HCT116 (cell line): ENCODE measurements around the gene HRG. TPM values are rescaled to one million over a fixed set of nuclear protein-coding genes. Genes with fewer than 3 reads are reported as not detected.

Experiments used
- ATAC-seq: fragments of 200-7000 bp; cut with Tn5 transposase; 2 replicates; pipeline ENCODE4 v1.9.1; 2020; ENCODE audit warnings: mild to moderate bottlenecking, moderate library complexity
- BruUV-seq: library from RNA; stranded (reverse); fragments of 400-500 nt; replicated peaks from 2 replicates; lab custom pipeline; 2021; lab: Mats Ljungman, UMichigan
- CTCF ChIA-PET: fragments of 300-600 bp; sonication (Branson Sonifier 250); formaldehyde crosslinking; loops from one replicate; lab custom pipeline; 2021; ENCODE audit warnings: antibody characterized with exemption; lab: Charles Lee
- POLR2A ChIA-PET: fragments of 300-600, 350-600 bp; sonication (Branson Sonifier 250); formaldehyde crosslinking; loops from one replicate; lab custom pipeline; 2021; ENCODE audit warnings: antibody characterized with exemption; lab: Charles Lee
- RAD21 ChIA-PET, 2 experiments: fragments of 300-600 bp; sonication (Branson Sonifier 250); formaldehyde crosslinking; loops; one replicate each; lab custom pipeline; 2023; ENCODE audit warnings: low total read pairs in 2 of 2; ENCODE audit not compliant: uncharacterized antibody in 2 of 2, unreplicated experiment in 2 of 2, low non-redundant PET in 1 of 2; lab: Charles Lee
- DNase-seq: peaks from one replicate; pipeline ENCODE4 v3.0.0-alpha.2; 2010; ENCODE audit warnings: low read depth, low spot score
- H2AFZ ChIP-seq: fragments of 200-600 bp; shearing (Covaris generic), sonication (generic); 2 replicates; pipeline ENCODE4 v1.6.1; 2017; ENCODE audit warnings: low read depth, mixed run types, mixed read lengths, antibody characterized with exemption, low read length; ENCODE audit not compliant: poor library complexity, severe bottlenecking
- H3K27ac ChIP-seq: 2 replicates; pipeline ENCODE4 v1.5.1; 2012; ENCODE audit warnings: low read depth, low read length
- H3K27me3 ChIP-seq: fragments of 200-600 bp; sonication (generic); 2 replicates; pipeline ENCODE4 v1.6.1; 2016; ENCODE audit warnings: mixed run types, low read length, mixed read lengths; ENCODE audit not compliant: insufficient read depth
- H3K36me3 ChIP-seq, 2 experiments: fragments of 200-500 bp in 1 of 2; fragments of 200-600 bp in 1 of 2; sonication (Bioruptor generic) in 1 of 2; sonication (generic) in 1 of 2; 2 replicates each; pipeline versions ENCODE4 v1.5.1 to v1.6.1; 2014 to 2016; ENCODE audit warnings: low read length in 2 of 2, inconsistent platforms in 1 of 2, mixed read lengths in 1 of 2, mixed run types in 1 of 2; ENCODE audit not compliant: insufficient read depth in 2 of 2, control insufficient read depth in 1 of 2
- H3K4me1 ChIP-seq, 2 experiments: fragments of 200-600 bp in 1 of 2; sonication (generic) in 1 of 2; 2 replicates each; pipeline versions ENCODE4 v1.5.1 to v1.6.1; 2012 to 2017; ENCODE audit warnings: low read length in 2 of 2, inconsistent platforms in 1 of 2, mild to moderate bottlenecking in 1 of 2, mixed read lengths in 1 of 2, mixed run types in 1 of 2, moderate library complexity in 1 of 2; ENCODE audit not compliant: insufficient read depth in 2 of 2, control insufficient read depth in 1 of 2
- H3K4me2 ChIP-seq: fragments of 200-600 bp; sonication (generic); 2 replicates; pipeline ENCODE4 v1.6.1; 2017; ENCODE audit warnings: mixed run types, low read length, mixed read lengths
- H3K4me3 ChIP-seq, 2 experiments: fragments of 200-600 bp in 1 of 2; sonication (generic) in 1 of 2; replicated peaks in 1 of 2; 2 replicates each; pipeline ENCODE4 v1.5.1; 2011 to 2016; ENCODE audit warnings: low read length in 2 of 2, control low read depth in 1 of 2, low read depth in 1 of 2, mild to moderate bottlenecking in 1 of 2, mixed read lengths in 1 of 2, mixed run types in 1 of 2
- H3K79me2 ChIP-seq: fragments of 200-600 bp; sonication (generic); 2 replicates; pipeline ENCODE4 v1.6.1; 2017; ENCODE audit warnings: mild to moderate bottlenecking, mixed run types, low read length, moderate library complexity, mixed read lengths; ENCODE audit not compliant: insufficient read depth
- H3K9ac ChIP-seq: fragments of 200-600 bp; sonication (generic); 2 replicates; pipeline ENCODE4 v1.6.1; 2016; ENCODE audit warnings: low read length, mixed read lengths
- H3K9me2 ChIP-seq: fragments of 200-600 bp; sonication (generic), shearing (Covaris generic); 2 replicates; pipeline ENCODE4 v1.6.1; 2017; ENCODE audit warnings: mixed run types, mild to moderate bottlenecking, moderate library complexity; ENCODE audit not compliant: insufficient read depth
- H3K9me3 ChIP-seq, 2 experiments: fragments of 200-500 bp in 1 of 2; fragments of 200-600 bp in 1 of 2; sonication (Bioruptor generic) in 1 of 2; sonication (generic) in 1 of 2; 2 replicates each; pipeline ENCODE4 v1.6.1; 2014 to 2017; ENCODE audit warnings: low read length in 2 of 2, mixed read lengths in 2 of 2, inconsistent platforms in 1 of 2, low read depth in 1 of 2, mild to moderate bottlenecking in 1 of 2, mixed run types in 1 of 2, moderate library complexity in 1 of 2; ENCODE audit not compliant: control insufficient read depth in 1 of 2, insufficient read depth in 1 of 2
- H4K20me1 ChIP-seq: fragments of 200-600 bp; sonication (generic), shearing (Covaris generic); 2 replicates; pipeline ENCODE4 v1.6.1; 2017; ENCODE audit warnings: mixed run types, mild to moderate bottlenecking, moderate library complexity; ENCODE audit not compliant: insufficient read depth
- CEBPB ChIP-seq: IDR thresholded peaks from 2 replicates; pipeline ENCODE4 v1.6.1; 2012; ENCODE audit warnings: low read depth
- EGR1 ChIP-seq: IDR thresholded peaks from 2 replicates; pipeline ENCODE4 v1.6.1; 2012; ENCODE audit warnings: low read depth
- ELF1 ChIP-seq: IDR thresholded peaks from 2 replicates; pipeline ENCODE4 v1.6.1; 2012; ENCODE audit warnings: low read depth, borderline replicate concordance
- EZH2 ChIP-seq: fragments of 200-600 bp; sonication (generic); IDR thresholded peaks from 2 replicates; pipeline ENCODE4 v1.6.1; 2017; ENCODE audit warnings: antibody characterized with exemption, mixed run types
- EZH2phosphoT487 ChIP-seq: fragments of 200-600 bp; IDR thresholded peaks from 2 replicates; pipeline ENCODE4 v1.6.1; 2018; ENCODE audit warnings: antibody characterized with exemption, borderline replicate concordance
- JUND ChIP-seq: IDR thresholded peaks from 2 replicates; pipeline ENCODE4 v1.6.1; 2012
- POLR2A ChIP-seq: IDR thresholded peaks from 2 replicates; pipeline ENCODE4 v1.7.0; 2011; ENCODE audit warnings: borderline replicate concordance; ENCODE audit not compliant: insufficient read depth, insufficient read length; ENCODE audit errors: extremely low read depth
- RAD21 ChIP-seq: IDR thresholded peaks from 2 replicates; pipeline ENCODE4 v1.6.1; 2012; ENCODE audit warnings: low read depth, mild to moderate bottlenecking
- SIN3A ChIP-seq: IDR thresholded peaks from 2 replicates; pipeline ENCODE4 v1.6.1; 2012; ENCODE audit warnings: low read depth
- SP1 ChIP-seq: IDR thresholded peaks from 2 replicates; pipeline ENCODE4 v1.6.1; 2012; ENCODE audit warnings: low read depth
- SRF ChIP-seq: IDR thresholded peaks from 2 replicates; pipeline ENCODE4 v1.6.1; 2012; ENCODE audit warnings: low read depth
- YY1 ChIP-seq: IDR thresholded peaks from 2 replicates; pipeline ENCODE4 v1.6.1; 2011; ENCODE audit warnings: low read length, low read depth, moderate library complexity, mild to moderate bottlenecking; ENCODE audit not compliant: insufficient replicate concordance; ENCODE audit errors: extremely low read depth
- ZFX ChIP-seq: fragments of 450-650 bp; IDR thresholded peaks from 2 replicates; pipeline ENCODE4 v1.6.1; 2017
- ZNF274 ChIP-seq: fragments of 200-500 bp; sonication (Bioruptor generic); IDR thresholded peaks from 2 replicates; pipeline ENCODE4 v1.6.1; 2014; ENCODE audit warnings: mild to moderate bottlenecking, low read depth, low read length, inconsistent platforms
- intact Hi-C: fragments of 100-400 bp; cut with micrococcal nuclease; formaldehyde crosslinking; loops from 2 replicates; pipeline ENCODE4 v1.10.0; 2022
- total RNA-seq: library from RNA; stranded (reverse); gene quantifications from one replicate; pipeline ENCODE4 v1.2.1, GENCODE V29; 2021; ENCODE audit not compliant: unreplicated experiment
- TF ChIP-seq, protein P1 (sequence below), 3 experiments: fragments of 200-600 bp in 1 of 3; sonication (generic) in 1 of 3; IDR thresholded peaks in 2 of 3; conservative IDR thresholded peaks in 1 of 3; 2 replicates each; pipeline ENCODE4 v1.5.1; 2012 to 2017; ENCODE audit warnings: low read depth in 2 of 3, low read length in 2 of 3, antibody characterized with exemption in 1 of 3, borderline replicate concordance in 1 of 3, control low read depth in 1 of 3, mild to moderate bottlenecking in 1 of 3, mixed read lengths in 1 of 3, mixed run types in 1 of 3, moderate library complexity in 1 of 3; ENCODE audit not compliant: insufficient read depth in 1 of 3

The HRG gene
- total RNA-seq, 1 experiment from 2014 or later = 0.42 TPM

- RAD21 ChIA-PET = no interaction called here
- ATAC-seq (no peak), DNase-seq (no peak)
- CTCF ChIA-PET = no interaction called here
- Histone ChIP-seq H3K79me2 (no peaks in the 10 kb centered on the region), H3K4me3 (no peak overlapping the region), H3K36me3 (no peaks in the 10 kb centered on the region), H3K27me3 (no peaks in the 10 kb centered on the region), H3K9me3 (no peaks in the 10 kb centered on the region), H2AFZ (no peak overlapping the region), H3K4me1 (peaks cover 2 to 12% of the 10 kb centered on the region in 2 experiments; a peak in 2 of 4 replicates), H3K9ac (no peak overlapping the region), H3K9me2 (no peaks in the 10 kb centered on the region), H3K27ac (no peak overlapping the region), H3K4me2 (no peak overlapping the region), H4K20me1 (no peaks in the 10 kb centered on the region)
- TF ChIP-seq EZH2 = no peak
- TF ChIP-seq, protein P1, sequence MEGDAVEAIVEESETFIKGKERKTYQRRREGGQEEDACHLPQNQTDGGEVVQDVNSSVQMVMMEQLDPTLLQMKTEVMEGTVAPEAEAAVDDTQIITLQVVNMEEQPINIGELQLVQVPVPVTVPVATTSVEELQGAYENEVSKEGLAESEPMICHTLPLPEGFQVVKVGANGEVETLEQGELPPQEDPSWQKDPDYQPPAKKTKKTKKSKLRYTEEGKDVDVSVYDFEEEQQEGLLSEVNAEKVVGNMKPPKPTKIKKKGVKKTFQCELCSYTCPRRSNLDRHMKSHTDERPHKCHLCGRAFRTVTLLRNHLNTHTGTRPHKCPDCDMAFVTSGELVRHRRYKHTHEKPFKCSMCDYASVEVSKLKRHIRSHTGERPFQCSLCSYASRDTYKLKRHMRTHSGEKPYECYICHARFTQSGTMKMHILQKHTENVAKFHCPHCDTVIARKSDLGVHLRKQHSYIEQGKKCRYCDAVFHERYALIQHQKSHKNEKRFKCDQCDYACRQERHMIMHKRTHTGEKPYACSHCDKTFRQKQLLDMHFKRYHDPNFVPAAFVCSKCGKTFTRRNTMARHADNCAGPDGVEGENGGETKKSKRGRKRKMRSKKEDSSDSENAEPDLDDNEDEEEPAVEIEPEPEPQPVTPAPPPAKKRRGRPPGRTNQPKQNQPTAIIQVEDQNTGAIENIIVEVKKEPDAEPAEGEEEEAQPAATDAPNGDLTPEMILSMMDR (IDR thresholded peaks at IDR 0.05 in 2 of 3, conservative IDR thresholded peaks at IDR 0.05 in 1 of 3; ENCODE audit: borderline replicate concordance in 1 of 3, insufficient read depth in 1 of 3, low read depth in 2 of 3, low read length in 2 of 3) = no peak
- POLR2A ChIA-PET = no interaction called here
- no TSS peak for BruUV-seq
- intact Hi-C loops = no loop called here
Measured at GRCh38 chr3:186620213-186621092, 45.4 kb upstream of the HRG start.

DNA sequence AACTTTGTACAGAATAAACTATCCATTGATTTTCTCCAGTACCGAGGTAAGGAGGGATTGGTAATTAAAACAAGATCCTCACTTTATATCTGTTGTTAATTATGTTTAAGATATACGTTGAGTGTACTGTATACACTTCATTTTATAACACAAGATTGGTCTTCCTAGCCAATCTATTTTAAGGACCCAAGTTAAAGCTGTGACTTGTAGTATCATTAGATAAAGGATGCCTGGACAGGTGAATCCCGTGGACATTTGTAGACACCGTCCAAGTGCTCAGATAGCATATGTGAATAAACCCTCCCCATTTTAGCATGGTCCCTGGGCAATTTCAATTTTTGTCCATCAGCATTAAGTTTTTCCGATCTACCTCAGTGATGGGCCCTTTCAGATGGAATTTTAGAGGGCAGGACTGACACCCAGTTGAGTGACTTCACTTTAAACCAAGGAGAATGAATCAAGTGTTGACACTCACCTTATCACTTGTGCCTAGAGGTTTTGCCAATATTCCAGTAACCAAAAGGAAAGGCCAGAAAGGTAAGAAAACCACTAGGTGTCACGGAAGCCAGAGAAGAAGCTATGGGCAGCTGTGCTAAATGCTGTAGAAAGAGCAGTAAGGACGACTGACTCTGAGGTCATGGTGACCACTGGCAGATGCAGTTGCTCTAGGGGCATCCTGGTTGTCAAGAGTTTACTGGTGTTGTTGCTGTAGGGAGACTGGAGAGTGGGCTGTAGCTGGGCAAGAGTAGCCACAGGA lies 43.7 kb upstream of the HRG start:
- ChIA-PET RAD21 (no interaction called here), POLR2A (no interaction called here), CTCF (no interaction called here)
- no peaks in the 10 kb centered on the region for H3K36me3 ChIP-seq
- no peaks in the 10 kb centered on the region for H3K27me3 ChIP-seq
- H3K4me3 ChIP-seq = no peak overlapping the region
- H2AFZ ChIP-seq = no peak overlapping the region
- H3K9ac ChIP-seq = no peak overlapping the region
- H3K9me3 ChIP-seq = no peaks in the 10 kb centered on the region
- H3K4me1 ChIP-seq = peaks cover 2 to 7% of the 10 kb centered on the region in 2 experiments; a peak in 1 of 4 replicates
- no peak overlapping the region for H3K27ac ChIP-seq
- H4K20me1 ChIP-seq = no peaks in the 10 kb centered on the region
- ATAC-seq (no peak), DNase-seq (no peak)
- H3K9me2 ChIP-seq = no peaks in the 10 kb centered on the region
- intact Hi-C loops = no loop called here
- no peaks in the 10 kb centered on the region for H3K79me2 ChIP-seq
- no TSS peak for BruUV-seq
- H3K4me2 ChIP-seq = no peak overlapping the region
- TF ChIP-seq, protein P1 (IDR thresholded peaks at IDR 0.05 in 2 of 3, conservative IDR thresholded peaks at IDR 0.05 in 1 of 3; ENCODE audit: borderline replicate concordance in 1 of 3, insufficient read depth in 1 of 3, low read depth in 2 of 3, low read length in 2 of 3) = no peak
- no peak for TF ChIP-seq JUND
- TF ChIP-seq SIN3A = no peak
- no peak for TF ChIP-seq EZH2
- no peak for TF ChIP-seq POLR2A
- TF ChIP-seq ZNF274 = no peak
- TF ChIP-seq CEBPB = no peak
- TF ChIP-seq SRF = no peak
- TF ChIP-seq ELF1 = no peak
- no peak for TF ChIP-seq EZH2phosphoT487
- no peak for TF ChIP-seq YY1
- no peak for TF ChIP-seq EGR1
- no peak for TF ChIP-seq SP1
- no peak for TF ChIP-seq RAD21
- no peak for TF ChIP-seq ZFX
